ENCODE data around the gene RASEF. TPM values are rescaled to one million over a fixed set of nuclear protein-coding genes. Genes with fewer than 3 reads are reported as not detected.

Gene RASEF
- total and polyA plus RNA-seq, 2 donors (not counting 3 experiments of a cell fraction or from before 2014, with no cell fraction given), result 0.11 TPM; not detected in 1

DNA sequence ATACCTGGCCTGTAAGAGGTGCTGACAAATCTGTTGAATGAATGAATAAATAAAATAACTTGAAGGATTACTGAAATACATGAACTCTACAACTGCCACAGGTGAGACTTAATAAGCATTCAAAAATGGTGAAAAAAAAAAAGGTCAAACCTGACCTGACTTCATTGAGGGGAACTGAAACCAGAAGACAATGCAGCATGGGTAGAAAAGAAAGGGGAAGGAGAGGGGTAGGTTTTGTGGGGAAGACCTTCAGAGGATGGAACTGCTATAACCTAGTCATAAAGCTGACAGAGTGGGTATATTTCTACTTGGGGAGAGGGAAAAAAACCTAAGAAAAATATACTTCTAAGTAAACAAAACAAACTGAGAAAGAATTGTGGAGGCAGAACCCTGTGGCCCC lies 56.6 kb downstream of the RASEF start:
- H3K79me2 ChIP-seq (ENCODE audit: control insufficient read depth, insufficient read depth, low read length), result no peaks in the 10 kb centered on the region
- TF ChIP-seq MYC (IDR thresholded peaks at IDR 0.05; ENCODE audit: low read depth, low read length), result no peak
- no peak for TF ChIP-seq EZH2 (IDR thresholded peaks at IDR 0.05; ENCODE audit: borderline replicate concordance, low read depth, low read length, severe bottlenecking)
- TF ChIP-seq, protein P1, sequence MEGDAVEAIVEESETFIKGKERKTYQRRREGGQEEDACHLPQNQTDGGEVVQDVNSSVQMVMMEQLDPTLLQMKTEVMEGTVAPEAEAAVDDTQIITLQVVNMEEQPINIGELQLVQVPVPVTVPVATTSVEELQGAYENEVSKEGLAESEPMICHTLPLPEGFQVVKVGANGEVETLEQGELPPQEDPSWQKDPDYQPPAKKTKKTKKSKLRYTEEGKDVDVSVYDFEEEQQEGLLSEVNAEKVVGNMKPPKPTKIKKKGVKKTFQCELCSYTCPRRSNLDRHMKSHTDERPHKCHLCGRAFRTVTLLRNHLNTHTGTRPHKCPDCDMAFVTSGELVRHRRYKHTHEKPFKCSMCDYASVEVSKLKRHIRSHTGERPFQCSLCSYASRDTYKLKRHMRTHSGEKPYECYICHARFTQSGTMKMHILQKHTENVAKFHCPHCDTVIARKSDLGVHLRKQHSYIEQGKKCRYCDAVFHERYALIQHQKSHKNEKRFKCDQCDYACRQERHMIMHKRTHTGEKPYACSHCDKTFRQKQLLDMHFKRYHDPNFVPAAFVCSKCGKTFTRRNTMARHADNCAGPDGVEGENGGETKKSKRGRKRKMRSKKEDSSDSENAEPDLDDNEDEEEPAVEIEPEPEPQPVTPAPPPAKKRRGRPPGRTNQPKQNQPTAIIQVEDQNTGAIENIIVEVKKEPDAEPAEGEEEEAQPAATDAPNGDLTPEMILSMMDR (IDR thresholded peaks at IDR 0.05; ENCODE audit: extremely low read depth in 1 of 2, insufficient read depth in 1 of 2, low read depth in 1 of 2, low read length in 2 of 2), result no peak
- no peak for TF ChIP-seq JUN (IDR thresholded peaks at IDR 0.05; ENCODE audit: borderline replicate concordance, insufficient read depth, insufficient read length, low read depth)
- TF ChIP-seq FOS (IDR thresholded peaks at IDR 0.05; ENCODE audit: borderline replicate concordance, insufficient read depth, low read length), result no peak
- TF ChIP-seq, protein P2, sequence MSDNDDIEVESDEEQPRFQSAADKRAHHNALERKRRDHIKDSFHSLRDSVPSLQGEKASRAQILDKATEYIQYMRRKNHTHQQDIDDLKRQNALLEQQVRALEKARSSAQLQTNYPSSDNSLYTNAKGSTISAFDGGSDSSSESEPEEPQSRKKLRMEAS (IDR thresholded peaks at IDR 0.05; ENCODE audit: insufficient read depth, insufficient read length), result no peak
- no peak for TF ChIP-seq POLR2AphosphoS5 (IDR thresholded peaks at IDR 0.05; ENCODE audit: insufficient read depth, low read depth, low read length)
- TF ChIP-seq GATA2 (IDR thresholded peaks at IDR 0.05; ENCODE audit: insufficient read depth, insufficient read length, low read depth, low read length), result no peak
- TF ChIP-seq POLR2A (IDR thresholded peaks at IDR 0.05; ENCODE audit: low read depth, low read length), result no peak
- ChIA-PET CTCF (no interaction called here), POLR2A (no interaction called here)
- dilution Hi-C loops (cut with MboI; ENCODE audit: extremely low pct_ligation_motif_present, low sequenced_read_pairs) (no loop called here), intact Hi-C loops (cut with micrococcal nuclease) (no loop called here)
- H3K27ac ChIP-seq (ENCODE audit: insufficient read depth, low read depth, low read length), result no peak overlapping the region
- no peak overlapping the region for H3K4me3 ChIP-seq (replicated peaks in 1 of 3; ENCODE audit: insufficient read depth in 1 of 3, low read depth in 1 of 3, low read length in 3 of 3)
- DNase-seq (ENCODE audit: low read depth, low spot score) (no peak), FAIRE-seq (no peak)
- no peak overlapping the region for H3K9ac ChIP-seq (replicated peaks; ENCODE audit: extremely low read depth, insufficient read depth, low read length)
- no peak overlapping the region for H3K4me2 ChIP-seq (ENCODE audit: insufficient read depth, low read length)
- H3K27me3 ChIP-seq (ENCODE audit: control insufficient read depth in 2 of 2, insufficient read depth in 2 of 2, low read length in 2 of 2), result no peaks in the 10 kb centered on the region
- H2AFZ ChIP-seq (ENCODE audit: low read depth, low read length), result no peak overlapping the region
- H3K9me1 ChIP-seq (replicated peaks; ENCODE audit: control insufficient read depth, extremely low read depth, insufficient read depth, low read length), result no peaks in the 10 kb centered on the region
- no TSS peak for BruUV-seq (replicated peaks)
- H3K4me1 ChIP-seq (ENCODE audit: control insufficient read depth, extremely low read depth, insufficient read depth, low read length), result no peaks in the 10 kb centered on the region
- H4K20me1 ChIP-seq (replicated peaks; ENCODE audit: control insufficient read depth, extremely low read depth, insufficient read depth, low read length), result no peaks in the 10 kb centered on the region
- H3K36me3 ChIP-seq (ENCODE audit: control insufficient read depth in 2 of 2, extremely low read depth in 1 of 2, insufficient read depth in 2 of 2, low read length in 2 of 2), result no peaks in the 10 kb centered on the region
- no peaks in the 10 kb centered on the region for H3K9me3 ChIP-seq (replicated peaks; ENCODE audit: control insufficient read depth, insufficient read depth, low read length)
